Measurements from ENCODE around the gene RSU1. TPM values are rescaled to one million over a fixed set of nuclear protein-coding genes. Genes with fewer than 3 reads are reported as not detected.

Gene RSU1
- total RNA-seq, 2 experiments from 2014 or later = 42.4 to 47.5 TPM

DNA sequence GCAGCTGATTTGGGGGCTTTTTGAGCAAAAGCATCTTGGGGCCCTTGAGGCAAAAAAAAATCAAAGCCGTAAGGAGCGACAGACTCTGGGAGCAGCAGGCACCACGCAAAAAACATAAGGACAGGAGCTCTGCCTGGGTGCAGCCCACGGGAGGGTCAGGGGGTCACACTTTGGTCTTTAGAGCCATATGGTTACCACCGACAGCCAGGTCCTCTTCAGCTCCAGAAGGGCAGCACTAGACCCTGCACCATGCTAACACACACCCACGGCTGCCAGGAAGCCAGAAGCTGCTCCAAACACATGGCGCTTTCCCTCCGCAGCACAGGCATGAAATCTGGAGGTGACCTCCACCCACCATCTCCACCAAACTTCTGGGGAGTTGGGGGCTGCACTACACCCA lies 47.1 kb downstream of the RSU1 start:
- no peaks in the 10 kb centered on the region for H3K9me3 Mint-ChIP-seq
- TF ChIP-seq CTCF (IDR thresholded peaks at IDR 0.05) = no peak
- CTCF ChIA-PET = interaction anchor here (1.7 kb wide), 1 partner anchor 868 kb away, joined by 4 read pairs; no protein-coding TSS in a partner anchor
- no peaks in the 10 kb centered on the region for H3K36me3 Mint-ChIP-seq (ENCODE audit: low read depth)
- DNase-seq (no peak), ATAC-seq (no peak)
- H3K27ac Mint-ChIP-seq = no peak overlapping the region
- intact Hi-C loops (cut with micrococcal nuclease) = loop anchor here (10.0 kb wide), 2 partner anchors 245 to 655 kb away; partner anchors contain the start of gene C1QL3
- no peaks in the 10 kb centered on the region for H3K27me3 Mint-ChIP-seq
- no peak overlapping the region for H3K4me3 Mint-ChIP-seq
- POLR2A ChIA-PET = no interaction called here
- peaks cover 26% of the 10 kb centered on the region for H3K4me1 Mint-ChIP-seq (ENCODE audit: low read depth)

GRCh38 chr10:16769331-16769730 lies 47.9 kb downstream of the RSU1 start:
- no peak overlapping the region for H3K27ac Mint-ChIP-seq
- no peak overlapping the region for H3K4me3 Mint-ChIP-seq
- ChIA-PET CTCF (no interaction called here), POLR2A (no interaction called here)
- no peak for TF ChIP-seq CTCF (IDR thresholded peaks at IDR 0.05)
- intact Hi-C loops (cut with micrococcal nuclease) = no loop called here
- DNase-seq (no peak), ATAC-seq (no peak)
- H3K9me3 Mint-ChIP-seq = no peaks in the 10 kb centered on the region
- H3K36me3 Mint-ChIP-seq (ENCODE audit: low read depth) = no peaks in the 10 kb centered on the region
- no peaks in the 10 kb centered on the region for H3K27me3 Mint-ChIP-seq
- peaks cover 26% of the 10 kb centered on the region for H3K4me1 Mint-ChIP-seq (ENCODE audit: low read depth)

- H3K4me3 Mint-ChIP-seq = no peak overlapping the region
- peaks cover 26% of the 10 kb centered on the region for H3K4me1 Mint-ChIP-seq (ENCODE audit: low read depth)
- intact Hi-C loops (cut with micrococcal nuclease) = no loop called here
- H3K27ac Mint-ChIP-seq = peak overlapping the region; percentile 27
- DNase-seq = no peak
- no peaks in the 10 kb centered on the region for H3K27me3 Mint-ChIP-seq
- no peaks in the 10 kb centered on the region for H3K9me3 Mint-ChIP-seq
- no peaks in the 10 kb centered on the region for H3K36me3 Mint-ChIP-seq (ENCODE audit: low read depth)
- CTCF ChIA-PET = interaction anchor here (1.7 kb wide), 1 partner anchor 9 kb away, joined by 5 read pairs; no protein-coding TSS in a partner anchor
- no peak for TF ChIP-seq CTCF (IDR thresholded peaks at IDR 0.05)
- POLR2A ChIA-PET = no interaction called here
- no peak for ATAC-seq
These were observed 48.5 kb downstream of the RSU1 start for GRCh38 chr10:16768702-16769101.

DNA sequence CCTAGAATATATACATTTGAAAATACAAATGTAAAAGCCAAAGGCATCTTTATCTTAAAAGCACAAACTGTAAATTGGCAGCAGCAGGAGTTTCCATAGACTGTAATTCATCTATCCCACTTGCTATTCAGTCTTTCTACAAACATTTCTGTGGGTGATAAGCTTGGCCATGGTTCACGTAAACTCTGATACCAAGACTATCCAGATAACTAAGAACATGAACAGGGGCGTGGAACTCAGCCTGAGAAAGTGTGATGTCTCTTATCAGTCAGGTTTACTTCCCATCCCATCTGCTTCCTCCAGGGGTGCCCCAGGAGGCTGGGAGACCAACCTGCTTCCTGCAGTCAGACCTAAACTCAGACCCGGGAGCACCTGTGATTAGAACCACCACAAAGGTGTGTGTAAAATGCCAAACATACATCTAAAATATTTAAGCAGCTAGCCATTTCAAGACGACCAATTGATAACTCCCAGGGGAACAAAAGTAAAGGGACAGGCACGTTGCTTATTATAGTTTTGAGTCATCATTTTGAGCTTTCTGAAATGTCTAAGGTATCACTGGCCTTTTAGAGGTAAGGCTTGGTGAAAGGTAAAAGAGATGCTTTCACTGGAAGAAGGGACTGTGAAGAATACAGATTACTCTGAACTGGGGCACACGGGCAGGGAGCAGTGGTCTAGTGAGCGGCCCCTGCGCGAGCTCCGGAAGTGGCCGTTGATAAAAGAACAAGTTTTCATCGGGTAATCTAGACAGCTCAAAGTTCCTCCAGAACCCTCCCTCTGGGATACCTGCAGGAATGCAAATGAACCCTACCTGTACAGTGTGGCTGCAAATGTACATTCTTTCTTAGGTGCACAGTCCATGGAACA lies 51.5 kb downstream of the RSU1 start:
- H3K27ac Mint-ChIP-seq = no peak overlapping the region
- no peaks in the 10 kb centered on the region for H3K27me3 Mint-ChIP-seq
- ATAC-seq (no peak), DNase-seq (no peak)
- POLR2A ChIA-PET = no interaction called here
- no peaks in the 10 kb centered on the region for H3K9me3 Mint-ChIP-seq
- intact Hi-C loops (cut with micrococcal nuclease) = no loop called here
- H3K36me3 Mint-ChIP-seq (ENCODE audit: low read depth) = peaks cover 3% of the 10 kb centered on the region
- no peak for TF ChIP-seq CTCF (IDR thresholded peaks at IDR 0.05)
- no peak overlapping the region for H3K4me3 Mint-ChIP-seq
- CTCF ChIA-PET = no interaction called here
- H3K4me1 Mint-ChIP-seq (ENCODE audit: low read depth) = peaks cover 17% of the 10 kb centered on the region

GRCh38 chr10:16761300-16761699 lies 55.9 kb downstream of the RSU1 start:
- Mint-ChIP-seq H3K36me3 (ENCODE audit: low read depth) (peaks cover 8% of the 10 kb centered on the region), H3K9me3 (no peaks in the 10 kb centered on the region), H3K27ac (no peak overlapping the region), H3K4me1 (ENCODE audit: low read depth) (peaks cover 12% of the 10 kb centered on the region), H3K27me3 (no peaks in the 10 kb centered on the region), H3K4me3 (no peak overlapping the region)
- intact Hi-C loops (cut with micrococcal nuclease) = no loop called here
- CTCF ChIA-PET = interaction anchor here (1.1 kb wide), 1 partner anchor 16 kb away, joined by 3 read pairs; no protein-coding TSS in a partner anchor
- ATAC-seq (no peak), DNase-seq (no peak)
- POLR2A ChIA-PET = no interaction called here
- TF ChIP-seq CTCF (IDR thresholded peaks at IDR 0.05) = no peak
